HG03045 (cell line): Measurements from ENCODE around the gene ITPR3.

Experiments
- ATAC-seq: cut with Tn5 transposase; IDR thresholded peaks from one replicate; pipeline ENCODE4 v1.9.1; 2021; ENCODE audit warnings: mild to moderate bottlenecking, moderate library complexity; ENCODE audit not compliant: unreplicated experiment

The ITPR3 gene

GRCh38 chr6:33683576-33684427, 62.7 kb downstream of the ITPR3 start:
- no peak for ATAC-seq

- no peak for ATAC-seq
These were observed 63.3 kb downstream of the ITPR3 start for GRCh38 chr6:33684428-33684896.

GRCh38 chr6:33684983-33685382, 63.9 kb downstream of the ITPR3 start:
- no peak for ATAC-seq

- no peak for ATAC-seq
These were observed 64.5 kb downstream of the ITPR3 start for GRCh38 chr6:33685411-33686224.

- ATAC-seq, result no peak
These were observed 65.3 kb downstream of the ITPR3 start for GRCh38 chr6:33686225-33686924.

- ATAC-seq, result no peak
These were observed 66.2 kb downstream of the ITPR3 start for GRCh38 chr6:33686981-33687975.

- no peak for ATAC-seq
These were observed 66.9 kb downstream of the ITPR3 start for GRCh38 chr6:33688006-33688405.

GRCh38 chr6:33688451-33689147, 67.5 kb downstream of the ITPR3 start:
- ATAC-seq, result no peak

GRCh38 chr6:33689148-33689494, 68.0 kb downstream of the ITPR3 start:
- ATAC-seq, result no peak

GRCh38 chr6:33689879-33690278, 68.8 kb downstream of the ITPR3 start:
- ATAC-seq, result no peak

- ATAC-seq, result no peak
These were observed 69.6 kb downstream of the ITPR3 start for GRCh38 chr6:33690766-33691165.

- no peak for ATAC-seq
These were observed 70.4 kb downstream of the ITPR3 start for GRCh38 chr6:33691456-33692077.

- ATAC-seq, result no peak
These were observed 71.1 kb downstream of the ITPR3 start for GRCh38 chr6:33692078-33692759.

GRCh38 chr6:33692760-33693158, 71.6 kb downstream of the ITPR3 start:
- ATAC-seq, result no peak

- no peak for ATAC-seq
These were observed 72.3 kb downstream of the ITPR3 start for GRCh38 chr6:33693186-33694105.

GRCh38 chr6:33694401-33694931, 73.3 kb downstream of the ITPR3 start:
- ATAC-seq, result no peak

GRCh38 chr6:33694977-33695376, 73.9 kb downstream of the ITPR3 start:
- no peak for ATAC-seq
